ENCODE data around the gene CTRB2.

DNA sequence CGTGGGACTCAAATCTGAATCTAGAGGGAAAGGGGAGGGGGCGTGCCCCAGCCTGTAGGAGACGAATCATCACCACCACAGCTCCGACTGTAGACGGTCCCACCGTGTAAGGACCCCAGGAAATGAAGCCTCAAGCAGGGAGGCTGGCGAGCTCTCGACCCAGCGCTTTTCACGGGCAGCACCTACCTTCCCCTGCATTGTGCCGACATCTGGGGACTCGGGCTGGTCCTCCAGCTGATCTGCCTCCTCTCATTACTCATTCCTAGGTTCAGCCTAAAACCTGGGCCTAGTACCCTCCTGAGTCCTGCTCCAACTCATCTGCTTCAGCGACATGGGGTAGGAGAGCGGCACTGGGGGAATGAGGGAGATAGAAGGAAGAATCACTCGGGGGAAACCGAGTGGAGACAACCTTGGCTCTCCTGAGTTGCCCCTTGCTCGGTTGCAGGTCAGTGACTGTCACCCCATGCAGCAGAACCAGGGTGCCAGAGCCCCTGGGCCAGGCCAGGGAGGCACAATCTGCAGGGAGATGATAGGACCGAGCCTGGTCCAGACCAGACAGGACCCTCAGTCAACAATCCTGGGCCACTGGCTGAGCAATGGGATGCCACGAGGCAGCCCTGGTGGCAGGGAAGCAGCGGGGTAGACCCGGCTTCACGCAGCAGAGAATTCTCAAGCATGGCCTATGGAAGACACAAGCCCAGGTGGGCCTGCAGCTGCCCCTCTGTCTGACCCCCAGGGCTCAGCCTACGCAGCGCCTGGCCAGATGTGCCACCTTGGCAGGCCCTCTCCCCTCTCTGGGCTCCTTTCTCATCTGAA, 45.3 kb upstream of the CTRB2 start:
- no peak for TF ChIP-seq CTCF (conservative IDR thresholded peaks at IDR 0.05)
- TF ChIP-seq ZFX (IDR thresholded peaks at IDR 0.05) = no peak

Data from C4-2B (cell line).